Vagina (tissue), 2 donors: Measurements from ENCODE around the gene SCN4B. TPM values are rescaled to one million over a fixed set of nuclear protein-coding genes. Genes with fewer than 3 reads are reported as not detected.

Experiments used
- DNase-seq, 2 donors: peaks; one replicate each; pipeline ENCODE4 v3.0.0-alpha.2; 2017; ENCODE audit errors: extremely low spot score in 2 of 2
- H3K27ac ChIP-seq: fragments of 200-600 bp; sonication (generic); one replicate; pipeline ENCODE4 v1.5.1; 2019
- H3K27me3 ChIP-seq: fragments of 200-600 bp; sonication (generic); one replicate; pipeline ENCODE4 v1.5.1; 2019
- H3K36me3 ChIP-seq, 2 donors: fragments of 200-600 bp; sonication (generic); one replicate each; pipeline ENCODE4 v1.5.1; 2017 to 2019
- H3K4me1 ChIP-seq: fragments of 200-600 bp; sonication (generic); one replicate; pipeline ENCODE4 v1.5.1; 2019
- H3K4me3 ChIP-seq, 2 donors: fragments of 200-600 bp; sonication (generic); 1 replicate in 1 of 2; 2 replicates in 1 of 2; pipeline ENCODE4 v1.5.1; 2016 to 2019
- H3K9me3 ChIP-seq: fragments of 200-600 bp; sonication (generic); one replicate; pipeline ENCODE4 v1.5.1; 2019
- POLR2A ChIP-seq, 2 donors: fragments of 450-650 bp; IDR thresholded peaks; one replicate each; pipeline ENCODE4 v1.6.1; 2017; ENCODE audit warnings: antibody characterized with exemption in 2 of 2, mild to moderate bottlenecking in 2 of 2, moderate library complexity in 2 of 2
- POLR2AphosphoS5 ChIP-seq, 2 donors: sonication (generic); formaldehyde crosslinking; IDR thresholded peaks; one replicate each; pipeline ENCODE4 v1.9.0; 2017; ENCODE audit warnings: antibody characterized with exemption in 2 of 2, mild to moderate bottlenecking in 2 of 2, low read depth in 1 of 2; ENCODE audit not compliant: insufficient read depth in 1 of 2
- intact Hi-C: fragments of 100-400 bp; cut with DNase I; formaldehyde crosslinking; loops from one replicate; pipeline ENCODE4 v1.15.1; 2023
- total RNA-seq: library from RNA; depleted of rRNA; stranded (reverse); fragments of >200 nt; gene quantifications from one replicate; pipeline ENCODE4 v1.2.3, GENCODE V29; 2016
- TF ChIP-seq, protein P1 (sequence below), 3 experiments: fragments of 450-650 bp in 2 of 3; fragments of 200-600 bp in 1 of 3; sonication (generic) in 1 of 3; IDR thresholded peaks; one replicate each; pipeline ENCODE4 v1.5.1; 2017 to 2019; ENCODE audit warnings: antibody characterized with exemption in 3 of 3, mild to moderate bottlenecking in 2 of 3, moderate library complexity in 2 of 3

SCN4B gene
- total RNA-seq, 1 donor from 2014 or later, result 0.98 TPM

DNA sequence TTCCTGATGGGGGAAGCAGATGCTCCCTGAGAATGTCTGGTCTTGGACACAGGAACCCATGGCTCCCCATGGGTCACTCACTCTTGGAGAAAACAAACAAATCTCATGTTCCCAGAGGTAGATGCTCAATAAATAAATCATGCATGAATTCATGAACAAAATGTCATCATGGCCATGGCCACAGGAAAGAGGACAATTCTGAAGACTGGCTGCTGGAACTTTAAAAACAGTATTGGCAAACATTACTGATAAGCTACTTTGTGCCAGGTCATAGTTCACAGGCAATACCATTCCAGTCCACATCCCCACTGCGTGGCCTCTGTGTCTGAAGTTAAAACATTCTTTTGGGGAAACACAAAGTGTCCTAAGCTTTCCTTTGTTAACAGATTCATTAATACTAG is 56.7 kb downstream of the SCN4B start:
- DNase-seq, result no peak
- TF ChIP-seq, protein P1, sequence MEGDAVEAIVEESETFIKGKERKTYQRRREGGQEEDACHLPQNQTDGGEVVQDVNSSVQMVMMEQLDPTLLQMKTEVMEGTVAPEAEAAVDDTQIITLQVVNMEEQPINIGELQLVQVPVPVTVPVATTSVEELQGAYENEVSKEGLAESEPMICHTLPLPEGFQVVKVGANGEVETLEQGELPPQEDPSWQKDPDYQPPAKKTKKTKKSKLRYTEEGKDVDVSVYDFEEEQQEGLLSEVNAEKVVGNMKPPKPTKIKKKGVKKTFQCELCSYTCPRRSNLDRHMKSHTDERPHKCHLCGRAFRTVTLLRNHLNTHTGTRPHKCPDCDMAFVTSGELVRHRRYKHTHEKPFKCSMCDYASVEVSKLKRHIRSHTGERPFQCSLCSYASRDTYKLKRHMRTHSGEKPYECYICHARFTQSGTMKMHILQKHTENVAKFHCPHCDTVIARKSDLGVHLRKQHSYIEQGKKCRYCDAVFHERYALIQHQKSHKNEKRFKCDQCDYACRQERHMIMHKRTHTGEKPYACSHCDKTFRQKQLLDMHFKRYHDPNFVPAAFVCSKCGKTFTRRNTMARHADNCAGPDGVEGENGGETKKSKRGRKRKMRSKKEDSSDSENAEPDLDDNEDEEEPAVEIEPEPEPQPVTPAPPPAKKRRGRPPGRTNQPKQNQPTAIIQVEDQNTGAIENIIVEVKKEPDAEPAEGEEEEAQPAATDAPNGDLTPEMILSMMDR (IDR thresholded peaks at IDR 0.05), result no peak
- TF ChIP-seq POLR2AphosphoS5 (IDR thresholded peaks at IDR 0.05; ENCODE audit: insufficient read depth in 1 of 2, low read depth in 1 of 2), result no peak
- no peak for TF ChIP-seq POLR2A (IDR thresholded peaks at IDR 0.05)
- no peaks in the 10 kb centered on the region for H3K36me3 ChIP-seq
- no peak overlapping the region for H3K4me3 ChIP-seq
- H3K27ac ChIP-seq, result no peak overlapping the region
- intact Hi-C loops, result no loop called here
- H3K4me1 ChIP-seq, result no peaks in the 10 kb centered on the region
- no peaks in the 10 kb centered on the region for H3K9me3 ChIP-seq
- no peaks in the 10 kb centered on the region for H3K27me3 ChIP-seq

GRCh38 chr11:118095493-118095892 is 57.1 kb downstream of the SCN4B start:
- no peak overlapping the region for H3K4me3 ChIP-seq
- H3K36me3 ChIP-seq, result no peaks in the 10 kb centered on the region
- TF ChIP-seq POLR2A (IDR thresholded peaks at IDR 0.05), result no peak
- TF ChIP-seq, protein P1 (IDR thresholded peaks at IDR 0.05), result no peak
- TF ChIP-seq POLR2AphosphoS5 (IDR thresholded peaks at IDR 0.05; ENCODE audit: insufficient read depth in 1 of 2, low read depth in 1 of 2), result no peak
- no peaks in the 10 kb centered on the region for H3K9me3 ChIP-seq
- intact Hi-C loops, result no loop called here
- H3K4me1 ChIP-seq, result no peaks in the 10 kb centered on the region
- H3K27ac ChIP-seq, result no peak overlapping the region
- no peak for DNase-seq
- H3K27me3 ChIP-seq, result no peaks in the 10 kb centered on the region

DNA sequence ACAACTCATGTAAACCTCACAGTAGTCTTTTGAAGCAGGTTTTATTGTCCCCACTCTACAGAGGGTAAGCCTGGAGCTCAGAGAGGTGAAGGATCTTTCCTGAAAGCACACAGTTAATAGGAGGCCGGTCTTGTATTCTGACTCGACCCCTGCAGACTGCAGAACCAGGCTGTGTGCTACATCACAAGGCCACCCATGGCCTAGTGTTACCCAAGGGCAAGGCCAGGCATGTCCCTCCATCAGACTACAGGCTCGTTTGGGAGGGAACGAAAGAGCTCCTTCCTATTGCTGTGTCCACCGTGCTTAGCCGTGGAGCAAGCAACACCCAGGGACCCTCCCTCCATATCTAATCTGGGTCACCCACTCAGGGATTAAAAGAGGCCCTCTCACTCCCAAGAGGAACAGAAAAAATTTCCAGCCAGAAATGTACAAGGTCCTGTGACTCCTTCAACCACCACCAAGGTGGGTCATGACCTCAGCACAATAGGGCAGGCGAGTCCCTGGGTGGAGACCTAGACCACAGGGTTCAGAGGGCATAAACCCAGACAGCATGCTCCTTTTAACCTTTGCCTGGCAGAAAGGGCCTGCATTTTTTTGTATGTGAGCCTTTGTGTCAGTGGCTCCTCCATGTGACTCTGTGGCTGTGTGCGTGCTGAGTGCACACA is 59.6 kb downstream of the SCN4B start:
- Histone ChIP-seq H3K4me3 (no peak overlapping the region), H3K27ac (no peak overlapping the region), H3K9me3 (no peaks in the 10 kb centered on the region), H3K27me3 (no peaks in the 10 kb centered on the region), H3K4me1 (no peaks in the 10 kb centered on the region), H3K36me3 (no peaks in the 10 kb centered on the region)
- TF ChIP-seq, protein P1 (IDR thresholded peaks at IDR 0.05), result no peak
- TF ChIP-seq POLR2AphosphoS5 (IDR thresholded peaks at IDR 0.05; ENCODE audit: insufficient read depth in 1 of 2, low read depth in 1 of 2) (no peak), POLR2A (IDR thresholded peaks at IDR 0.05) (no peak)
- DNase-seq, result no peak
- intact Hi-C loops, result no loop called here

DNA sequence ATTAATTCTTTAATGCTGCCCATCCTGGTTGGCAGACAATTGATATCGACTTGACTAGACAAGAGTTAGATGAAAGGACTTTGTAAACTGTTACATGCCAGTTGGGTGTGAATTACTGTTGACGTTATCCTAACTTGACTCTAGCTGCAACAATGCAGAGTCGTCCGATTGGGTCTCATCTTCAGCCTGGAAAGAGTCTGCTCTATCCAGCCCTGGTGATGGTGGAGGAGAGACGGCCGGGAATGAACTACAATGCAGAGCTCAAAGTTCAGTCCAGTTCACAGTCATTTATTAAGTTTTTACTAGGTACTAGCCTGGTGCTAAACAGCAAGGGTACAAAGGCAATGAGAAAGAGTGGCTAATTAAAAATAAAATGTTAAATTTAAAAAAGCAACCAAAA is 60.9 kb downstream of the SCN4B start:
- H3K4me3 ChIP-seq, result no peak overlapping the region
- H3K36me3 ChIP-seq, result no peaks in the 10 kb centered on the region
- TF ChIP-seq, protein P1 (IDR thresholded peaks at IDR 0.05), result no peak
- no peak for TF ChIP-seq POLR2AphosphoS5 (IDR thresholded peaks at IDR 0.05; ENCODE audit: insufficient read depth in 1 of 2, low read depth in 1 of 2)
- H3K4me1 ChIP-seq, result no peaks in the 10 kb centered on the region
- no peak overlapping the region for H3K27ac ChIP-seq
- H3K9me3 ChIP-seq, result no peaks in the 10 kb centered on the region
- DNase-seq, result no peak
- intact Hi-C loops, result no loop called here
- H3K27me3 ChIP-seq, result no peaks in the 10 kb centered on the region

- Histone ChIP-seq H3K27me3 (no peaks in the 10 kb centered on the region), H3K4me3 (no peak overlapping the region), H3K27ac (no peak overlapping the region), H3K9me3 (no peaks in the 10 kb centered on the region), H3K4me1 (no peaks in the 10 kb centered on the region), H3K36me3 (no peaks in the 10 kb centered on the region)
- DNase-seq, result no peak
- intact Hi-C loops, result no loop called here
- no peak for TF ChIP-seq POLR2A (IDR thresholded peaks at IDR 0.05)
- TF ChIP-seq, protein P1 (IDR thresholded peaks at IDR 0.05), result no peak
- TF ChIP-seq POLR2AphosphoS5 (IDR thresholded peaks at IDR 0.05; ENCODE audit: insufficient read depth in 1 of 2, low read depth in 1 of 2), result no peak
Measured at GRCh38 chr11:118090545-118091162, 62.0 kb downstream of the SCN4B start.
